Activated CD8-positive, alpha-beta memory T cell treated with anti-CD3 and anti-CD28 coated beads for 36 hours (primary cell): ENCODE measurements around the gene COG4. TPM values are rescaled to one million over a fixed set of nuclear protein-coding genes. Genes with fewer than 3 reads are reported as not detected.

Experiments
- total RNA-seq, 2 experiments: library from RNA; stranded (reverse); gene quantifications; one replicate each; pipeline ENCODE4 v1.2.3, GENCODE V29; 2021

COG4 gene
- total RNA-seq, 2 experiments from 2014 or later: 39.4 to 44.2 TPM

Other genes with a start within 250 kb of the COG4 start
- gene AARS1, start 234.0 kb downstream of the COG4 start, total RNA-seq: 100 to 1,000 TPM; 162 to 164 TPM
- gene DDX19B, start 224.4 kb downstream of the COG4 start, total RNA-seq: 10 to 100 TPM; 36.2 to 38.1 TPM
- 10 to 100 TPM; 67.3 to 67.5 TPM for gene DDX19A, start 176.7 kb downstream of the COG4 start, total RNA-seq
- 10 to 100 TPM; 25.8 to 26.1 TPM for gene ST3GAL2, start 84.5 kb downstream of the COG4 start, total RNA-seq
- gene FCSK, start 69.0 kb downstream of the COG4 start, total RNA-seq: 10 to 100 TPM; 14.5 TPM
- 100 to 1,000 TPM; 611 to 626 TPM for gene SF3B3, start 262 bp upstream of the COG4 start, total RNA-seq
- not detected for gene IL34, start 123.0 kb upstream of the COG4 start, total RNA-seq
- gene MTSS2, start 162.5 kb upstream of the COG4 start, total RNA-seq: 1 to 10 TPM; 2.0 to 2.5 TPM